GM21360 (cell line): ENCODE measurements around the gene TLE1.

ENCODE experiments used
- ATAC-seq: cut with Tn5 transposase; IDR thresholded peaks from one replicate; pipeline ENCODE4 v1.9.1; 2021; ENCODE audit warnings: mild to moderate bottlenecking, moderate library complexity; ENCODE audit not compliant: unreplicated experiment

Gene TLE1

GRCh38 chr9:81550207-81550583, 139.2 kb downstream of the TLE1 start:
- no peak for ATAC-seq

- no peak for ATAC-seq
Observed at GRCh38 chr9:81549500-81550206, 139.7 kb downstream of the TLE1 start.

GRCh38 chr9:81548911-81549310, 140.4 kb downstream of the TLE1 start:
- ATAC-seq: no peak

GRCh38 chr9:81546489-81546888, 142.9 kb downstream of the TLE1 start:
- no peak for ATAC-seq

GRCh38 chr9:81543695-81544094, 145.7 kb downstream of the TLE1 start:
- ATAC-seq: no peak

- no peak for ATAC-seq
Observed at GRCh38 chr9:81542118-81542889, 147.0 kb downstream of the TLE1 start.

- ATAC-seq: no peak
Observed at GRCh38 chr9:81540142-81540710, 149.1 kb downstream of the TLE1 start.

- ATAC-seq: no peak
Observed at GRCh38 chr9:81539317-81539716, 150.0 kb downstream of the TLE1 start.

GRCh38 chr9:81538890-81539289, 150.5 kb downstream of the TLE1 start:
- ATAC-seq: no peak

GRCh38 chr9:81537964-81538363, 151.4 kb downstream of the TLE1 start:
- ATAC-seq: no peak

GRCh38 chr9:81536242-81537025, 152.9 kb downstream of the TLE1 start:
- ATAC-seq: no peak

GRCh38 chr9:81535542-81536241, 153.7 kb downstream of the TLE1 start:
- no peak for ATAC-seq

GRCh38 chr9:81534138-81534875, 155.0 kb downstream of the TLE1 start:
- no peak for ATAC-seq
